Umbilical cord (tissue), 2 donors: Measurements from ENCODE around the gene RABGEF1. TPM values are rescaled to one million over a fixed set of nuclear protein-coding genes. Genes with fewer than 3 reads are reported as not detected.
"Not testable (repeated sequence)": the region's sequence is repeated elsewhere in the genome, so short reads cannot be mapped to it uniquely, and the experiment has no call there.

ENCODE experiments used
- DNase-seq: peaks from one replicate; pipeline ENCODE4 v3.0.0-alpha.2; 2015; ENCODE audit warnings: low spot score
- total RNA-seq: library from RNA; depleted of rRNA; stranded (reverse); fragments of >200 nt; gene quantifications from one replicate; pipeline ENCODE4 v1.2.3, GENCODE V29; 2014; ENCODE audit warnings: low replicate concordance; ENCODE audit not compliant: insufficient read depth

RABGEF1 gene
- total RNA-seq, 1 donor from 2014 or later: 43.8 TPM

DNA sequence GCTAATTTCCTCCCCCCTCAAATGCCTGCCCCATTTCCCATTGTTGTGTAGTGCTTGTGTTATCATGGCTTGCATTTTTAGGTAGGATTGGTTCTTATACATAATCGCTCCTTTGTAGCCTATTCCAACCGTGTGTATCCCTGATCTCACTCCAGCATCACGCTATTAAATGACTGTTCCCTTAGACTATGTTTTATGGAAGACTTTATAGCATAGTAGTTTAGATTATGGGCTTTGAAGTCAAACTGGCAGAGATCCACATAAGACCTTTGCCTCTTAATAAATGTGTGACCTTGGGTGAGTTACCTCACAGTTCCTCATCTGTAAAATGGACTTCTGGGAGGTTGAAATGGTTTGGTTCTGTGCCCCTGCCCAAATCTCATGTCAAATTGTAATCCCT, 5.4 kb upstream of the RABGEF1 start:
- DNase-seq: no peak

- no peak for DNase-seq
Measured at GRCh38 chr7:66735850-66736249, 4.7 kb upstream of the RABGEF1 start.

GRCh38 chr7:66736892-66737291, 3.6 kb upstream of the RABGEF1 start:
- no peak for DNase-seq

GRCh38 chr7:66737667-66738066, 2.9 kb upstream of the RABGEF1 start:
- DNase-seq: no peak

- no peak for DNase-seq
Measured at GRCh38 chr7:66739477-66739876, 1.1 kb upstream of the RABGEF1 start.

DNA sequence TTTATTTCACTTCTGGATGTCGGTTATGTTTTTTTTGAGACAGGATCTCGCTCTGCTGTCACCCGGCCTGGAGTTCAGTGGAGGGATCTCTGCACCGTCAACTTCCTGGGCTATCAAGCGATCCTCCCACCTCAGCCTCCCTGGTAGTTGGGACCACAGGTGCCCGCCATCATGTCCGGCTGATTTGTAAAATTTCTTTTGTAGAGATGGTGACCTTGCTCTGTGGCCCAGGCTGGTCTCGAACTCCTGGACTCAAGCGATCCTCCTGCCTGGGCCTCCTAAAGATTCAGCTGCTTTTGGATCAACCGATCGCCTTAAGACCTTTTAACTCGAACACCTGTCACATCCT, 606 bp upstream of the RABGEF1 start:
- peak; percentile 10 for DNase-seq

- DNase-seq: peak; percentile 52
Measured at GRCh38 chr7:66740980-66741709, 612 bp downstream of the RABGEF1 start.

- DNase-seq: peak; percentile 41
Measured at GRCh38 chr7:66741710-66742049, 1.1 kb downstream of the RABGEF1 start.

DNA sequence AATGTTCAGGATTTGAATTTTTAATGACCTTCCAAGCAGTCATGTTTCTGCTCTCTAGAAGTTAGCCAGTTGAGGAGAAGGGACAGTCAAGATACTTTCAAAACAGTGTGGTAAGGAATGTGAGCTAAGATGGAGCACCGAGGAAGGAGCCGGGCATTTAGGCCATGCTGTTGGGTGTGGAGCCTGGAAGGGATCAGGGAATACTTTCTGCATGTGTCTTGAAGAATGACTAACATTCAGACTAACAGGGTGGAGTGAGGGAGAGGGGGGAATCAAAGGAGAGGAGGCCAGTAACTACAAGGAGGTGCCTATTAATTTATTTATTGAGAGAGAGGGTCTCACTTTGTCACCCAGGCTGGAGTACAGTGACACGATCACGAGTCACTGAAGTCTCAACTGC, 1.8 kb downstream of the RABGEF1 start:
- peak; percentile 74 for DNase-seq

- no peak for DNase-seq
Measured at GRCh38 chr7:66743920-66744319, 3.4 kb downstream of the RABGEF1 start.

- DNase-seq: no peak
Measured at GRCh38 chr7:66747385-66747784, 6.9 kb downstream of the RABGEF1 start.

DNA sequence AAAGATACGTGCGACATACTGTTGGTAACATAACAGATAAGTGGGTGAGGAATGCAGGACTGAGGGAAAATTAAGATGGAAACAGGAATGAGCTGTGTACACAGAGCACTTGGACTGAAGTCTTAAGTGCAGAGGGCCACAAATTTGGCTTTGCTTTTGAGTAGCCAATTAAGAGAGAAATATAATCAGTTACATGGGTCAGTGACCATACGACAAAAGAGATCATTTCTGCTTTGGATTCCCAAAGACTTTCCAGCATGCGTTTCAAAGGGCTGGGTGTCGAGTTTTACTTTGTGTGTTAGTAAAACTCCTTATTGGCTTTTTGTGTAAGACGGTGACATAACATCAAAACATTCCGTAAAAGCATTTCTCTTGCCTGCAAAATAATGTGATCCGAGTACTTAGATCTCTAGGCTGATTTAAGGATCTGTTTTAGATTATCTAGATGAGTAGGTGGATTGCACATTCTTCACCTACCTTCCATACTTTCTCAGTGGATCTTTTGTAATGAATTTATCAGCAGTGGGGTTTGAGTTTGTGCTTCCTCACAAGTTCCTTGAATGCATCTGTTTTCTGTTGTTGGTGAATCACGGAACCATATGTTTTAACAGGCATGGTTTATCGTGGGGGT, 7.5 kb downstream of the RABGEF1 start:
- DNase-seq: no peak

- DNase-seq: no peak
Measured at GRCh38 chr7:66748791-66749190, 8.3 kb downstream of the RABGEF1 start.

DNA sequence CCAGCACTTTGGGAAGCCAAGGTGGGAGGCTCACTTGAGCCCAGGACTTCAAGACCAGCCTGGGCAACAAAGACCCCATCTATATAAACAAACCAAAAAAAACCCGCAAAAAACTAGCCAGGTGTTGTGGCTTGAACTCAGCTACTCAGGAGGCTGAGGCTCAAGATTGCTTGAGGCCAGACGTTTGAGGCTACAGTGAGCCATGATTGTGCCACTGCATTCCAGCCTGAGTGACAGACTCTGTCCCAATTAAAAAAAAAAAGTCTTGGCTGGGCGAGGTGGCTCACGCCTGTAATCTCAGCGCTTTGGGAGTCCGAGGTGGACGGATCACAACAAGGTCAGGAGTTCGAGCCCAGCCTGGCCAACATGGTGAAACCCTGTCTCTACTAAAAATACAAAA, 11.4 kb downstream of the RABGEF1 start:
- no peak for DNase-seq

- DNase-seq: no peak
Measured at GRCh38 chr7:66754541-66754940, 14.0 kb downstream of the RABGEF1 start.

GRCh38 chr7:66755059-66755458, 14.5 kb downstream of the RABGEF1 start:
- not testable (repeated sequence) for DNase-seq

- DNase-seq: not testable (repeated sequence)
Measured at GRCh38 chr7:66756227-66756626, 15.7 kb downstream of the RABGEF1 start.

GRCh38 chr7:66756889-66757288, 16.4 kb downstream of the RABGEF1 start:
- DNase-seq: no peak

GRCh38 chr7:66757939-66758338, 17.4 kb downstream of the RABGEF1 start:
- DNase-seq: no peak

DNA sequence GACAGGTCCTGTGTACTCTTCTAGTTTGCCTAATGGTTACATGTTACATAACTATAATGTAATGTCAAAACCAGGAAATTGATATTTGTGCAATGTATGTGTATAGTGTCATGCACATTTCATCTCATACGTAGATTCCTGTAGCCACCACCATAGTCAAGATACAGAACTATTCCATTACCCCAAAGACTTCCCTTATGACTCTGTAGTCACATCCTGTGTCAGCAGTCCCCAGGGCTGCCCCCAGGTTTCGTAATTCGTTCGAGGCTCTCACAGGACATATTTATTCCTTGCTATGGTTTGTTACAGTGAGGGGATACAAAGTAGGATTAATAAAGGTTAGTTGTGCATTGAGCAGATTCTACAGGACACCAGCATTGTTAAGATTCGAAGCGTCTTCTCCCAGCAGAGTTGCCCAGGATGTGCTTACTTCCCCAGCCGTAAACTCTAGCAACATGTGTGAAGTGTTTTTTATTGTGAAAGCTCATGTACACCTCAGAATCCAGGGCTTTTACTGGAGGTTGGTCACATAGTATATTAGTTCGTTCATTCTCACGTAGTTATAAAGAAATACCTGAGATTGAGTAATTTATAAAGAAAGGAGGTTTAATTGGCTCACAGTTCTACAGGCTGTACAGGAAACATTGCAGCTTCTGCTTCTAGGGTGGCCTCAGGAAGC, 18.6 kb downstream of the RABGEF1 start:
- no peak for DNase-seq

DNA sequence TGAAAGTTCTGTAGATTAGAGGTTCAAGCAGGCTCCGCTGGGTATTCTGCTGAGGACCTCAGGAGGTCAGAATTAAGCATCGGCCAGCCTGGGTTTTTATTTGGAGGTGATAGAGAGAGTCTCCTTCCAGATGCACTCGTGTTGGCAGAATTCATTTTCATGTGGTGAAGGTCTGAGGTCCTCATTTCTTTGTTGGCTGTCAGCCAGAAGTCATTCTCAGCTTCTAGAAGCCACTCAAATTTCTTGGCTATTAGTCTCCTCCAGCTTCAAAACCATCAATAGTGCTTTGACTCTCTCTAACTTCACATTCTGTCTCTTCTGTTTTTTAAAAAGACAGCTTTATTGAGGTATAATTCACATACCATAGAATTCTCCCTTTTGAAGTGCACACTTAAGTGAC, 22.6 kb downstream of the RABGEF1 start:
- DNase-seq: not testable (repeated sequence)

GRCh38 chr7:66763633-66764355, 23.3 kb downstream of the RABGEF1 start:
- DNase-seq: not testable (repeated sequence)
